Anterior cingulate cortex (tissue), 58 donors: ENCODE results near the gene ATAD1.
A peak's percentile ranks its signal among the peaks of the same experiment; 100 is the strongest.
"Not testable (repeated sequence)": the region's sequence is repeated elsewhere in the genome, so short reads cannot be mapped to it uniquely, and the experiment has no call there.

Experiments used
- DNase-seq, 58 donors: peaks; one replicate each; lab custom pipeline; 2025; lab: John Stamatoyannopoulos, UW

The ATAD1 gene

GRCh38 chr10:87816163-87816897, 1.7 kb downstream of the ATAD1 start:
- no peak for DNase-seq

GRCh38 chr10:87804939-87805569, 13.0 kb downstream of the ATAD1 start:
- DNase-seq = no peak

GRCh38 chr10:87803831-87804230, 14.2 kb downstream of the ATAD1 start:
- DNase-seq = no peak

- no peak for DNase-seq
Observed at GRCh38 chr10:87803328-87803727, 14.7 kb downstream of the ATAD1 start.

- DNase-seq = not testable (repeated sequence)
Observed at GRCh38 chr10:87801813-87802435, 16.1 kb downstream of the ATAD1 start.

- no peak for DNase-seq
Observed at GRCh38 chr10:87799860-87800259, 18.2 kb downstream of the ATAD1 start.

GRCh38 chr10:87798082-87798481, 19.9 kb downstream of the ATAD1 start:
- DNase-seq = no peak

GRCh38 chr10:87794285-87794684, 23.7 kb downstream of the ATAD1 start:
- peak in 7 of 58 donors; percentile 1 to 27 (median 12) for DNase-seq

- DNase-seq = no peak
Observed at GRCh38 chr10:87790185-87790584, 27.8 kb downstream of the ATAD1 start.

- no peak for DNase-seq
Observed at GRCh38 chr10:87786421-87786820, 31.6 kb downstream of the ATAD1 start.

- no peak for DNase-seq
Observed at GRCh38 chr10:87782721-87783120, 35.3 kb downstream of the ATAD1 start.

- no peak for DNase-seq
Observed at GRCh38 chr10:87781545-87781944, 36.5 kb downstream of the ATAD1 start.

GRCh38 chr10:87776328-87776727, 41.7 kb downstream of the ATAD1 start:
- DNase-seq = no peak

- DNase-seq = no peak
Observed at GRCh38 chr10:87775766-87776165, 42.3 kb downstream of the ATAD1 start.

- DNase-seq = no peak
Observed at GRCh38 chr10:87771871-87772500, 46.0 kb downstream of the ATAD1 start.

GRCh38 chr10:87767253-87767652, 50.8 kb downstream of the ATAD1 start:
- DNase-seq = no peak

GRCh38 chr10:87765666-87766376, 52.2 kb downstream of the ATAD1 start:
- no peak for DNase-seq

GRCh38 chr10:87764072-87764934, 53.7 kb downstream of the ATAD1 start:
- no peak for DNase-seq

GRCh38 chr10:87763086-87763861, 54.8 kb downstream of the ATAD1 start:
- no peak for DNase-seq
